Fibroblast of mammary gland (primary cell): ENCODE measurements around the gene SLC2A1.

Source experiments
- DNase-seq: peaks from one replicate; pipeline ENCODE4 v3.0.0-alpha.2; 2010; ENCODE audit warnings: low read depth
- H3K4me3 ChIP-seq: 2 replicates; pipeline ENCODE4 v1.5.1; 2011; ENCODE audit warnings: low read depth, mild to moderate bottlenecking, low read length, moderate library complexity; ENCODE audit not compliant: control insufficient read depth
- CTCF ChIP-seq: conservative IDR thresholded peaks from 2 replicates; pipeline ENCODE4 v1.5.1; 2011; ENCODE audit warnings: low read depth, low read length, inconsistent platforms; ENCODE audit not compliant: control insufficient read depth, insufficient read depth

Gene SLC2A1

GRCh38 chr1:42880384-42880783, 78.3 kb downstream of the SLC2A1 start:
- no peak for TF ChIP-seq CTCF
- H3K4me3 ChIP-seq, result no peak overlapping the region
- no peak for DNase-seq

- no peak for TF ChIP-seq CTCF
- no peak for DNase-seq
- no peak overlapping the region for H3K4me3 ChIP-seq
These were observed 81.3 kb downstream of the SLC2A1 start for GRCh38 chr1:42877380-42877779.

- no peak for DNase-seq
- no peak for TF ChIP-seq CTCF
- H3K4me3 ChIP-seq, result no peak overlapping the region
These were observed 82.7 kb downstream of the SLC2A1 start for GRCh38 chr1:42876009-42876408.
